Neural progenitor cell (in vitro differentiated cells): Measurements from ENCODE around the gene PCSK5.

Experiments
- CTCF ChIP-seq: fragments of 200-600 bp; sonication (generic); IDR thresholded peaks from 2 replicates; pipeline ENCODE4 v1.5.1; 2017; ENCODE audit warnings: antibody characterized with exemption, mild to moderate bottlenecking
- EZH2 ChIP-seq: fragments of 200-600 bp; sonication (generic); IDR thresholded peaks from 2 replicates; pipeline ENCODE4 v1.6.1; 2017; ENCODE audit warnings: antibody characterized with exemption, mild to moderate bottlenecking, moderate library complexity

DNA sequence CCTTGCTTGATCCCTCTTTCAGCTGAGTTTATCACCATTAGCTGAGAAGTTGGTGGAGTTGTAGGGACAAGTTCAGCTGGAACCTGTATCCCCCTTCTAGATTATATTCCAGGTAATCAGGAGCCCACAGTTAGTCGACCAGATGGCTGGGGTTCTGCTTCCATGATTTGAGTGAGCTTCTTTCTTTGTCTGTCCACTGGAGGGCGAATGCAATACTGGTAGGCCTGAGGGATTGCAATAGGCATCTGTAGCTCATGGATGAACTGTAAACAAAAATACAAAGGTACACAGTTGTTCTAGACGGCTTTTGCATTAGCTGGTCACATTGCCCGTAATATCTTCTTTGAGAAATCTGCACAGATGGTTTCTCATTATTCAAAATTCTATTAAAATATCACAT lies 88.9 kb downstream of the PCSK5 start:
- peak; percentile 42 for TF ChIP-seq CTCF
- TF ChIP-seq EZH2 = no peak
